H1 (cell line): ENCODE measurements around the gene SSTR4. TPM values are rescaled to one million over a fixed set of nuclear protein-coding genes. Genes with fewer than 3 reads are reported as not detected.

Source experiments
- GTF2F1 ChIP-seq: IDR thresholded peaks from 2 replicates; pipeline ENCODE4 v1.6.1; 2012; ENCODE audit warnings: low read depth, low read length, improper control_type of control experiment, borderline replicate concordance
- polyA plus RNA-seq, 7 experiments: library from polyadenylated mRNA; depleted of rRNA in 3 of 7; stranded (reverse) in 5 of 7; unstranded in 2 of 7; fragments of >200 nt in 5 of 7; fragments of 200-250 nt in 2 of 7; gene quantifications; 1 replicate in 5 of 7; 2 replicates in 1 of 7; 4 replicates in 1 of 7; pipeline versions ENCODE4 v1.2.1 to v1.2.3, GENCODE V29; 2011 to 2013; ENCODE audit warnings: missing spikeins in 2 of 7, mixed read lengths in 2 of 7
- total RNA-seq: library from RNA; stranded (reverse); fragmentation: NEBNext Ultra II Directional; extraction: Animal tissue kit (Norgen Biotek cat#: 25700); gene quantifications from 2 replicates; pipeline ENCODE4 v1.2.1, GENCODE V29; 2021

Gene SSTR4
- total and polyA plus RNA-seq, 2 of the 8 experiments (the other 6 are each of a cell fraction or from before 2014, with no cell fraction given) = 0.05 TPM; not detected in 1

DNA sequence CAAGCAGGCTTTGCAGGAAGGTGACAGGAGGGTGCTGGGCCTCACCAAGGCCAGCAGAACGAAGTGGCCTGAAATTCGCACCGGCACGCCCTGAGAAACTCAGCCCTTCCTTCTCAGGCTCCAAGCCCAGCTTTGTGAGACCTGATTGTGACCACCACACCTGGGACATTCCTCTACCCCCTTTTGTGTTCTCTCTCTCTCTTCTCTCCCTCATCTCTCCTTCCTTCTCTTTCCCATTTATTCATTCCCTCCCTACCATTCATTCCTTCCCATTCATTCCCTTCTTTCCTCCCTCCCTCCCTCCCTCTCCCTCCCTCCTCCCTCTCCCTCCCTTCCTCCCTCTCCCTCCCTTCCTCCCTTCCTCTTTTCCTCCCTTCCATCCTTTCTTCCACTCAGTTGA, 42.2 kb downstream of the SSTR4 start (continued):
- no peak for TF ChIP-seq GTF2F1
